SK-N-SH treated with all-trans-retinoic acid at 6 μM for 48 hours (cell line): ENCODE measurements around the gene ASTN2.

Experiments
- ARNTL ChIP-seq: fragments of 450-650 bp; formaldehyde crosslinking; IDR thresholded peaks from 2 replicates; pipeline ENCODE4 v1.5.0; 2020; ENCODE audit warnings: low read depth, mild to moderate bottlenecking, moderate library complexity, borderline replicate concordance
- RARB ChIP-seq: fragments of 250-450 bp; sonication (Bioruptor Pico); IDR thresholded peaks from 2 replicates; pipeline ENCODE4 v1.8.0; 2021; ENCODE audit warnings: mild to moderate bottlenecking, moderate library complexity
- TCF4 ChIP-seq: fragments of 250-450 bp; sonication (Bioruptor Pico); IDR thresholded peaks from 2 replicates; pipeline ENCODE4 v1.8.0; 2021; ENCODE audit warnings: mild to moderate bottlenecking, moderate library complexity, borderline replicate concordance
- TOX ChIP-seq: fragments of 250-450 bp; sonication (Bioruptor Pico); IDR thresholded peaks from 2 replicates; pipeline ENCODE4 v1.8.0; 2021; ENCODE audit warnings: mild to moderate bottlenecking, moderate library complexity, borderline replicate concordance
- ZFP3 ChIP-seq: fragments of 250-450 bp; sonication (Bioruptor Pico); IDR thresholded peaks from 2 replicates; pipeline ENCODE4 v1.5.0; 2020; ENCODE audit warnings: mild to moderate bottlenecking, moderate library complexity
- ZFP30 ChIP-seq: fragments of 450-650 bp; formaldehyde crosslinking; IDR thresholded peaks from 2 replicates; pipeline ENCODE4 v1.5.0; 2022; ENCODE audit warnings: mild to moderate bottlenecking, moderate library complexity
- TF ChIP-seq, protein P1 (sequence below): fragments of 250-450 bp; sonication (Bioruptor Pico); IDR thresholded peaks from 2 replicates; pipeline ENCODE4 v1.5.1; 2020; ENCODE audit warnings: low read depth, mild to moderate bottlenecking, moderate library complexity

- no peak for TF ChIP-seq TCF4 (CRISPR knock-in tag)
- TF ChIP-seq, protein P1, sequence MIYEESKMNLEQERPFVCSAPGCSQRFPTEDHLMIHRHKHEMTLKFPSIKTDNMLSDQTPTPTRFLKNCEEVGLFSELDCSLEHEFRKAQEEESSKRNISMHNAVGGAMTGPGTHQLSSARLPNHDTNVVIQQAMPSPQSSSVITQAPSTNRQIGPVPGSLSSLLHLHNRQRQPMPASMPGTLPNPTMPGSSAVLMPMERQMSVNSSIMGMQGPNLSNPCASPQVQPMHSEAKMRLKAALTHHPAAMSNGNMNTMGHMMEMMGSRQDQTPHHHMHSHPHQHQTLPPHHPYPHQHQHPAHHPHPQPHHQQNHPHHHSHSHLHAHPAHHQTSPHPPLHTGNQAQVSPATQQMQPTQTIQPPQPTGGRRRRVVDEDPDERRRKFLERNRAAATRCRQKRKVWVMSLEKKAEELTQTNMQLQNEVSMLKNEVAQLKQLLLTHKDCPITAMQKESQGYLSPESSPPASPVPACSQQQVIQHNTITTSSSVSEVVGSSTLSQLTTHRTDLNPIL = no peak
- TF ChIP-seq ARNTL (CRISPR knock-in tag) = no peak
- no peak for TF ChIP-seq ZFP30 (CRISPR knock-in tag)
- TF ChIP-seq RARB (CRISPR knock-in tag) = no peak
- TF ChIP-seq ZFP3 (CRISPR knock-in tag) = no peak
- TF ChIP-seq TOX (CRISPR knock-in tag) = no peak
Measured at GRCh38 chr9:117101008-117101407, 313.8 kb downstream of the ASTN2 start.
